GM18505 (cell line): Measurements from ENCODE around the gene CEACAM19.
"Not testable (repeated sequence)": the region's sequence is repeated elsewhere in the genome, so short reads cannot be mapped to it uniquely, and the experiment has no call there.

Experiments
- ATAC-seq: cut with Tn5 transposase; IDR thresholded peaks from one replicate; pipeline ENCODE4 v1.9.1; 2021; ENCODE audit not compliant: unreplicated experiment
- POLR2A ChIP-seq: IDR thresholded peaks from 4 replicates; pipeline ENCODE4 v1.6.1; 2011; ENCODE audit warnings: borderline replicate concordance; ENCODE audit not compliant: insufficient read depth, insufficient read length; ENCODE audit errors: extremely low read depth

The CEACAM19 gene, protein sequence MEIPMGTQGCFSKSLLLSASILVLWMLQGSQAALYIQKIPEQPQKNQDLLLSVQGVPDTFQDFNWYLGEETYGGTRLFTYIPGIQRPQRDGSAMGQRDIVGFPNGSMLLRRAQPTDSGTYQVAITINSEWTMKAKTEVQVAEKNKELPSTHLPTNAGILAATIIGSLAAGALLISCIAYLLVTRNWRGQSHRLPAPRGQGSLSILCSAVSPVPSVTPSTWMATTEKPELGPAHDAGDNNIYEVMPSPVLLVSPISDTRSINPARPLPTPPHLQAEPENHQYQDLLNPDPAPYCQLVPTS

DNA sequence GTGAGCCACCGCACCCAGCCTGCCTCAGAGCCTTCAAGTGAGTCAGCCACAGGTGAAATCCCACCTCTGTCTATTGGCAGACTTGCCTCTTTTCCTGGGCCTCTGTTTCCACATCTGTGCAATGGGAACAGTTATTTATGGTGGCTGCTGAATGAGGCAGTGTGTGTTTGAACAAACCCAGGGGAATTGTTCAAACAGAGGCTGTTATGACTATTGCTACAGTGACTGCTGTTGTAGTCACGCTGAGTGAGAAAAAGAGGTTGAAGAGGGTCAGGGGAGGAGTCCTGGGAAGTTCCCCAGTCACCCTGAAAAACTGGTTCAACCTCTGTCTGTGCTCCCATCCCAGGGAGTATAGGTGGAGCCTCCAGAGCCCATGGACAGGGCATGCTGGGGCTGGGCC lies at the start of gene CEACAM19:
CEACAM19 (plus strand) TSS at position 83 of the 400 bp plus-strand sequence. CDS start 450 bp downstream, outside the sequence.
- TF ChIP-seq POLR2A = no peak
- no peak for ATAC-seq

DNA sequence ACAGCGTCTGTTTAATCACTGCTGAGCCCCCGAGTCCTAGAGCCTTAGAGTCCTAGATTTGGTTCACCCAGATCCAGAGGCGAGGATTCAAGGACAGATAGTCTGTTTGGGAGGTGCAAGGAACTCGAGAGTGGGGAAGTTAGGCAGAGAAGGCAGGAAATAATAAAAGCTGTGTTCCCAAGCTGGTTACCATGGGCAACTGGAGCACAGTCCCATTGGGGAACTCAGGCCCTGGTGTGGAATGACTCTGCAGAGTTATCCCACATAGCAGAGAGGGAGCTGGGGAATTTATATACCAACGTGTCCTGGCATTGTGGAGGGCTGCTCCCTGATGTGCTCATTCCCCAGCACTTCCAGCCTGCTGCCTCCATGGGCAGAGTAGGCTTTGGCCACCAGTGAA lies 48.2 kb upstream of the CEACAM19 start:
- no peak for ATAC-seq
- TF ChIP-seq POLR2A = no peak

DNA sequence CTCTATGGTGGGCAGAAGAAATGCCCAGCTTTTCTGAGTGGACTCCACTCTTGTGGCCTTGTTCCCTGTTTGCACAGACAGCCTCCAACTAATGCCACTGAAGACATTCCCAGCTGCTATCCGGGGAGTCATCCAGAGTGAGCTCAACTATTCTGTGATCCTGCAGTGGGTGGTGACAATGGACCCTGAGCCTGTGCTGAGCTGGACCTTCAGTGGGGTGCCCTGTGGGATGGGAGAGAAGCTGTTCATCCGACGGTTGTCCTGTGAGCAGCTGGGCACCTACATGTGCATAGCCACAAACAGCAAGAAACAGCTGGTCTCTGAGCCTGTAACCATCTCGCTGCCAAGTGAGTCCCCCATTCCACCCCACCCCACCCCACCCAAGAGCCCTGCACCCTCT lies 47.7 kb upstream of the CEACAM19 start:
- no peak for TF ChIP-seq POLR2A
- ATAC-seq = no peak

DNA sequence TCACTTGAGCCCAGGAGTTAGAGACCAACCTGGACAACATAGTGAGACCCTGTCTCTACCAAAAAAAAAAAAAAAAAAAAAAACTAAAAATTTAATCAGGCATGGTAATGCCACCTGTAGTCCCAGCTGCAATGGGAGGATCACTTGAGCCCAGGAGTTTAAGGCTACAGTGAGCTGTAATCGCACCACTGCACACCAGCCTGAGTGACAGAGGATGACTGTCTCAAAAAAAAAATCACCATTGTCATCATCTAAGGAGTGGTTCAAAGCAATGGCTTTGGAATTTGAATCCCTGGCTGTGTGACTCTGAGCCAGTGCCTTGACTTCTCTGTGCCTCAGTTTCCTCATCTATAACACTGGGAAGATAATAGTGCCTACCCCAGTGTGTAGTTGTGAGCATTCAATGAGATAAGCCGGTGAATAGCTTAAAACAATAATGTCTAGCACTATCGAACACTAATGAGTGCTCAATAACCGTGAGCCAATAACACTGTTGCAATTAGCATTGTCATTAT lies 46.4 kb upstream of the CEACAM19 start:
- no peak for TF ChIP-seq POLR2A
- no peak for ATAC-seq

DNA sequence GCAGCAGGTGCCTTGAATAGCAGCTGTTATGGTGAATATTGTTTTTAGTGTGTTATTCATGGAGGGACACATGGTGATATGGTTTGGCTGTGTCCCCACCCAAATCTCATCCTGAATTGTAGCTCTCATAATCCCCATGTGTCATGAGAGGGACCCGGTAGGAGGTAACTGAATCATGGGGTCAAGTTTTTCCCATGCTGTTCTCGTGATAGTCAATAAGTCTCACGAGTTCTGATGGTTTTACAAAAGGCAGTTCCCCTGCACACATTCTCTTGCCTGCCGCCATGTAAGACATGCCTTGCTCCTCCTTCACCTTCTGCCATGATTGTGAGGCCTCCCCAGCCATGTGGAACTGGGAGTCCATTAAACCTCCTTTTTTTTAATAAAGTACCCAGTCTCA lies 45.6 kb upstream of the CEACAM19 start:
- not testable (repeated sequence) for ATAC-seq

DNA sequence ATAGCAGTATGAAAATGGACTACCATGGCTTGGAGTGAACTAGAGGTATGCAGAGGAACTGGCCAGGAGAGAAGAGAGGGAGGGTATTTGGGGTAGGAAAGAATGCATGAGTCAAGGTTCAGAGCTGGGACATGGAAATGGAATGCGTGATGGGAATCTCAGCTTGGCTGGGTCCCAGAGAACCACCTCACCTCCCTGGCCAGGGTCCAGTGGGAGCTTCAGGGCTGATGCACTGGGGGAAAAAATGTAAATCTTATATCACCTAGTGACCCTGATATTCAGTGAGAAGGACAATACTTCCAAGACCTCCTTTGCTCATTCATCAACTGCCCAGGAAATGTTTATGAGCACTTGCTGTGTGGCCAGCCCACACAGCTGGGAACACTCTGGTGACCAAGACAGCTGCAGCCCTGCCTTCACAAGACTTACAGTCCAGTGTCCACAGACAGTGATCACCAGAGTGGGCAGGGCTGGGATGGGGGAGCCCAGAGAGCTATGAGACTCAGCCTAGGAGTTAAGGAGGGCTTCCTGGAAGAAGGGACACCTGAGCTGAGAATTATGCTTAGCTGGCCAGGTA lies 45.1 kb upstream of the CEACAM19 start:
- no peak for TF ChIP-seq POLR2A
- ATAC-seq = no peak

DNA sequence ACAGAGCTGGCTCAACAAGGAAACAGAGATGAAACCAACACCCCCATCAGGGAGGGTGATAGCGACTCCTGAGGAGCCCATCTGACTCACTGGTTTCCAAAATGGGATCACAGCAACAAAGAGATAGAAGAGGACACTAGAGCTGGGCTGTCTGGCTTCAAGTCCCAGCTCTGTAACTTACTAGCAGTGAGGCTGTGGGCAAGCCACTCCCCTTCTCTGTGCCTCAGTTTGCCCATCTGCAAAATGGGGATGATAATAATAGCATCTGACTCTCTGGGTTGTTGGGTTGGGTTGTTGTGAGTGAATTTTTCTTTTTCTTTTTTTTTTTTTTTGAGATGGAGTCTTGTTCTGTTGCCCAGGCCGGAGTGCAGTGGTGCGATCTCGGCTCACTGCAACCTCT lies 43.7 kb upstream of the CEACAM19 start:
- TF ChIP-seq POLR2A = no peak
- ATAC-seq = no peak

DNA sequence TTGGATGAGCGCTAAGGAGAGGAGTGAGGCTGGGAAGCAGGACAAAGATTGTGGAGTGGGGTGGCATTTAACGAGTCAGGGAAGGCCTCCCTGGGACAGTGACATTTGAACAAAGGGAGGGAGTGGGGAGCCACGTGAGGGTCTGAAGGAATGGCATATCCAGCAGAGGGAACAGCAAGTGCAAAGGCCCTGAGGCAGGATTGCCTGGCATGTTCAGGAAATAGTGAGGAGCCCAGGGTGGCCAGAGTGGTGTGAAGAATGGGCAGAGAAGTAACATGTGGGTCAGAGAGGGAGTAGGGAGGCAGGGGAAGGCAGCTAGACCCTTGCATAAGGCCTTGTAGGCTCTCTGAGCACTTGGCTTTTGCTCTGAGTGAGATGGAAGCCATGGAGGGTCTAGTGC lies 42.5 kb upstream of the CEACAM19 start:
- TF ChIP-seq POLR2A = no peak
- ATAC-seq = no peak

DNA sequence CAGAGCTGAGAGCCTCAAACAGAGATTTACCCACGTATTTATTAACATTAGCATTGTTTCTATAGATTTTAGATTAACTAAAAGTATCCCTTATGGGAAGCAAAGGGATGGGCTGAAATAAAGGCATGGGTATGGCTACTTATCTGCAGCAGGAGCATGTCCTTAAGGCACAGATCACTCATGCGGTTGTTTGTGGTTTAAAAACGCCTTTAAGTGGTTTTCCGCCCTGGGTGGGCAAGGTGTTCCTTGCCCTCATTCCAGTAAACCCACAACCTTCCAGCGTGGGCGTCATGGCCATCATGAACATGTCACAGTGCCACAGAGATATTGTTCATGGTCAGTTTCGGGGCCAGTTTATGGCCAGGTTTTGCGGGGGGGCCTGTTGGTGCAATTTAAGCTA lies 39.7 kb upstream of the CEACAM19 start:
- not testable (repeated sequence) for ATAC-seq

DNA sequence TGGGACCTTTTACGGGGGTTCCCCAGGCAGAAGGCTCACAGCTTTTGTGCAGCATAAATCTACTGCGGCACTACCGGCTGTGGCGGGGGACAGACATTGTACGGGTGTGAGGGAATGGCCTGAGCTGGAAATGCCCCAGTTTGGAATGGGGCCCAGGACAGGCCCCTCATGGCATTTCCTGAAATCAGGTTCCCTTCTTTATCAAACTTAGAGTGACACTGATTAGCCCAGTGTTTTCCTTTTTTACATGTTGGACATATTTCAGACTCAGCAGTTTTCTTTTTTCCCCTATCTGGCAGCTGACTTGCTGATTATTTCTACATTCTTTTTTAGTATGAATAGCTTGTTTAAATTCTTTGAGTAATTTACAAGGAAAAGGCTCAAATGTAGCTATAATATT lies 37.2 kb upstream of the CEACAM19 start:
- not testable (repeated sequence) for ATAC-seq

DNA sequence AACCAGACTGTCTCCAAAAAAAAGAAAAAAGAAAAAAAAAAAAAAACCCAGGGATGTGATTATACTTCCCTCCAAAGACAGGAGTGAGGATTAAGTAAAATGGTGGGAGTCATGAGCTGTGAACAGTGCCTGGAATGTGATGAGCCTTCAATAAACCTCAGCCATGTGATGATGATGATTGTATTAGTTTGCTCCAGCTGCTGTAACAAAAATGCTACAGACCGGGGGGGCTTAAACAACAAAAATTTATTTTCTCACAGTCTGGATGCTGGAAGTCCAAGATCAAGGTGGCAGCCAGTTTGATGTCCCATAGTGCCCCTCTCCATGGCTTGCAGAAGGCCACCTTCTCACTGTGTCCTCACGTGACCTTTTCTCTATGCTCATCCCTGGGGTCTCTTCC lies 36.5 kb upstream of the CEACAM19 start:
- ATAC-seq = no peak
- no peak for TF ChIP-seq POLR2A

DNA sequence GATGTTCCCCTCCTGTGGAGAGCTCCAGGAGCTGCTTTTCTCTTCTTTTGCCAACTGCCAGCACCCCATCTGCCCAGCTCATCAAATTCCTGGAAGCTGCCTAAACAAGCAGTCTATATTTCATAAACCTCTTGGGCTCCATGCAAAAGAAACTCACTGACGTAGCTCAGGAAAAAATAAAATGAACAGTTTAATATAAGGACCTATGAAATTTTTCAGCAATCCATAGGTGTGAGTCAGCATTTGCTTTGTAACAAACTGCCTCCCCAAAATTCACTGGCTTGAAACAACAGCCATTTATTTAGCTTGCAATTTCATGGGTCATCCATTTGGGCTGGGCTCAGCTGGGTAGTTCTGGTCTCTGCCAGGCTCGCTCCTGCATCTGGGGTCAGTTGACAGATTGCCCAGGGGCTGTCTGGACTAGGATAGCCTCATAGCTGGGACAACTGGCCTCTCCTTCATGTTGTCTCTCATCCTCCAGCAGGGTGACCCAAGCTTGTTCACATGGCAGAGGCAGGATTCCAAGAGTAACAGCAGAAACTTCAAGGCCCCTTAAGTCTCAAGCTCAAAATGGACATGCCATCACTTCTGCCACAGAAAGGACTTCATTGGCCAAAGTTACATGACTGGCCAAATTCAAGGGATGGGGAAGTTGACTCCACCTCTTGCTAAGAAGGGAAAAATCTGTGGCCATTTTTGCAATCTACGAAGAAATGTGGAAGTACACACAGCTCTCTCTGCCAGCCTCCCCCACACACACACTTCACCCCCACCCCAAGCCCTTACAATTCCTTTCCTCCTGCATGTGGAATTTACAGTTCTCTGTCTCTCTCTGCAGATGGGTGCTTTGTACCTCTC lies 35.5 kb upstream of the CEACAM19 start:
- no peak for ATAC-seq
- no peak for TF ChIP-seq POLR2A

DNA sequence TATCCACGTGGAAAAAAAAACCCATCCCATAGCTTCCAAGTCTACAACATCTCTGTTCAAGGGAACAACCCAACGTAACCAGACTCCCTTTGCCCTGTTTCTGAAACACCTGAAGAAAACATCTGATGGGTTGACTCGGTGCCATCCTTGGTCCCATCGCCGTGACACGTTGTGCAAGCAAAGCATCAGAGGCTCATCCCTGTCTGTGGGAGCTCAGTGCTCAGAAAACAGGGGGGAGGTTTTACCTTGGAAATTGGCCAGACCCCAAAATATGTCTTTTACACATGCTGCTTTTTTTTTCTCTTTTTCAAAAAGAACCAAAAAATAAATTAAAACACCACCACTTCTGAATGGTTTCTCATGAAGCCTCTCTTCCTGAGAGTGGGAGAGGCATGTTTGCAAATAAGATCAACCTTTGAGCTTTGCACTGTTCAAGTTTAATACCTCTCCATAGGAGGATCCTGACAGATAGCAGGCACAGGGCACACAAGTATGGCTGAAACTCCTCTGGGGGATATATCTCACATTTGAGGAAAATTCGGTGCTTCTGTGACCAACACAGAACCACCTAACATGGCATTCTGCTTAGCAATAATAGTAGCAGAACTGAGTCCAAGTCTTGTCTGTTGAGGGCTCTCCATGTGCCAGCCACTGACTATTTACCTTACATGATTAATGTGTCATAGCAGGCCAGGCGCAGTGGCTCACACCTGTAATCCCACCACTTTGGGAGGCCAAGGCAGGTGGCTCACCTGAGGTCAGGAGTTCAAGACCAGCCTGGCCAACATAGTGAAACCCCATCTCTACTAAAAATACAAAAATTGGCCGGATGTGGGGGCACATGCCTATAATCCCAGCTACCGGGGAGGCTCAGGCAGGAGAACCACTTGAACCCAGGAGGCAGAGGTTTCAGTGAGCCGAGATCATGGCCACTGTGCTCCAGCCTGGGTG lies 34.6 kb upstream of the CEACAM19 start:
- ATAC-seq = no peak
- no peak for TF ChIP-seq POLR2A
